Stimulated activated CD8-positive, alpha-beta memory T cell treated with anti-CD3 and anti-CD28 coated beads, Interleukin-12 subunit alpha, Interleukin-12 subunit beta, amount 100 ng/mL, for 24 hours (primary cell): ENCODE measurements around the gene CRTC1.
"Not testable (repeated sequence)": the region's sequence is repeated elsewhere in the genome, so short reads cannot be mapped to it uniquely, and the experiment has no call there.

ENCODE experiments used
- DNase-seq: peaks from one replicate; pipeline ENCODE4 v3.0.0-alpha.2; 2020; ENCODE audit errors: extremely low read depth

CRTC1 gene

DNA sequence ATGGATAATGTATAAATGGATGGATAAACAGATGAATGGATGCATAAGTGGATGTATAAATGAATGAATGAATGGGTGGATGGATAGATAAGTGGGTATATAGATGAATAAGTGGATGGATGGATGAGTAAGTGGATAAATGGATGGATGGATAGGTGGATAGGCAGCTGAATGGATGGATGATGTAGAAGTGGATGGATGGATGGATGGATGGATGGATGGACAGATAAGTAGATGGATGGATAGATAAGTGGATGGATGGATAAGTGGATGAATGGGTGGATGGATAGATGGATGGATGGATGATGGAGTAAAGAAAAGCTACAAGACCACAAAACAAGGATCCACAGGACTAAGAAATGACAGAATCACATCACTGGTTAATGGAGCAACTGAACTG, 116.6 kb downstream of the CRTC1 start:
- no peak for DNase-seq

GRCh38 chr19:18800636-18801035, 117.2 kb downstream of the CRTC1 start:
- no peak for DNase-seq

GRCh38 chr19:18802354-18802753, 118.9 kb downstream of the CRTC1 start:
- no peak for DNase-seq

DNA sequence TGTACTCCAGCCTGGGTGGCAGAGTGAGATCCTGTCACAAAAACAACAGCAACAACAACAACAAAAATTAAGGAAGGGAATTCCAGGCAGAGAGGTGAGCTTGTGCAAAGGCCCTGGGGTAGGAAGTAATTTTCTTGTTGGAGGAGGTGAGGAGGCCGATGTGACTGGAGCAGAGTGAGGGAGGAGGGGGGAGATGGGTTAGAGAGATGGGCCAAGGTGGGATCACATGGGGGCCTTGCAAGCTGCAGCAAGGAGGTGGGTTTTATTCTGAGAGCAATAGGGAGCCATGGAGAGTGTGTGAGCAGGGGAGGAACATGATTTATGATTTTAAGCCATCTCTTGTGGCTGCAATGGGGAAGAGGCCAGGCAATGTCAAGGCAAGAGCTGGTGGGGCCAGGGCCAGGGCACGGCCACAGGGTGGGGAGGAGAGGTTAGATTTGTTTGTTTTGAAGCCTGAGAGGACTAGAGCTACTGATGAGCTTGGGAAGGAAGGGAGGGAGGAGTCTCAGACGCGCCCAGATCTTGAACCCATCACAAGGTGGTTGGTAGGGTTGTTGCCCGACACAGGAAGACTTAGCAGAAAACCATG, 120.2 kb downstream of the CRTC1 start:
- DNase-seq = no peak

GRCh38 chr19:18804139-18804601, 120.7 kb downstream of the CRTC1 start:
- DNase-seq = no peak

DNA sequence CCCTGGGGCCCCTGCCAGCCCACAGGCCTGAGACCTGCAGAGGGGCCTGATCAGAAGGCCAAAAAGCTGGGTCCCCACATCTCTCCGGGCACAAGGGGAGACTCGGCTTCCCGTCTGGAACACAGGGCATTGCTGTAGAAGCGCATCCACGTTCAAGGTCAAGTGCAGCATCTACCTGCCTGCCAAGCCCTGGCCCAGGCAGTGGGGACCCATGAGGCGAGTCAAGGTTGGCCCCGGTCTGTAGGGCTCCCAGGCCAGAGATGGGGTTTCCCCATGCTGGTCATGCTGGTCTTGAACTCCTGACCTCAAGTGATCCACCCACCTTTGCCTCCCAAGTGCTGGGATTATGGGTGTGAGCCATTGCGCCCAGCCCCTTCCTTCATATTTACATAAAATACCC, 121.2 kb downstream of the CRTC1 start:
- no peak for DNase-seq

- no peak for DNase-seq
Observed at GRCh38 chr19:18807861-18808331, 124.4 kb downstream of the CRTC1 start.

- no peak for DNase-seq
Observed at GRCh38 chr19:18809149-18809868, 125.8 kb downstream of the CRTC1 start.

DNA sequence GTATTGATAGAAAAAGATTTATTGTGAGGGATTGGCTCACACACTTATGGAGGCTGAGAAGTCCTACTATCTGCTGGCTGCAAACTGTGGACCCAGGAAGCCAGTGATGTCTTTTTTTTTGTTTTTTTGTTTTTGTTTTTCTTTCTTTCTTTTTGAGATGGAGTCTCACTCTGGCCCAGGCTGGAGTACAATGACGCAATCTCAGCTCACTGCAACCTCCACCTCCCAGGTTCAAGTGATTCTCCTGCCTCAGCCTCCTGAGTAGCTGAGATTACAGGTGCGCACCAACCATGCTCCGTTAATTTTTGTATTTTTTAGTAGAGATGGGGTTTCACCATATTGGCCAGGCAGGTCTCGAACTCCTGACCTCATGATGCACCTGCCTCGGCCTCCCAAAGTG, 128.2 kb downstream of the CRTC1 start:
- DNase-seq = not testable (repeated sequence)

- DNase-seq = no peak
Observed at GRCh38 chr19:18814063-18814462, 130.6 kb downstream of the CRTC1 start.

DNA sequence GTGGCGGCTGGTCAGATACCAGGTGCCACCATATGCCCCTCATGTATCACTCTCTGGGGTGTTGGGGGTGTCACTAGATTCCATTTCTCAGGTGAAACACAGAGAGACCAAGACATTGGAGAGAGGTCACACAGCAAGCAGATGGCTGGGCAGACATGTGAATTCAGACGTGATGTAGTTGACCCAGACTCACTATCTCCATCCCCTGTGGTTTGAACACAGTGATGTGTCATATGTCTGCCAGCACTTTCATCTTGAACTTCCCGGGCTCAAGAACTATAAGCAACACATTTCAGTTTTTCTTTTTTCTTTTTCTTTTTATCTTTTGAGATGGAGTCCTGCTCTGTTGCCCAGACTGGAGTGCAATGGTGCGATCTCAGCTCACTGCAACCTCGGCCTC, 132.2 kb downstream of the CRTC1 start:
- DNase-seq = no peak

DNA sequence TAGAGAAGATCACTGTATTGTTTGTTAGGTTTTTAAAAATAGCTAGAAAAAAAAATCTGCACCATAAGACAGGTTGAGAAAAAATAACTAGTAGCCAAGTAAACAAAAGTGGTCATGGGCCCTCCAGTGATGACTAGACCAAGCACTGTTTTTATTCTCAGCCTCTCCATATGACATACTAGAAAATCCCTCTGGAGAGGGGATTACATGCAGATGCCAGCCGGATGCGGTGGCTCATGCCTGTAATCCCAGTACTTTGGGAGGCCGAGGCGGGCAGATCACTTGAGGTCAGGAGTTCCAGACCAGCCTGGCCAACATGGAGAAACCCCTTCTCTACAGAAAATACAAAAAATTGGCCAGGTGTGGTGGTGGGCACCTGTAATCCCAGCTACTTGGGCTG, 133.2 kb downstream of the CRTC1 start:
- DNase-seq = not testable (repeated sequence)

DNA sequence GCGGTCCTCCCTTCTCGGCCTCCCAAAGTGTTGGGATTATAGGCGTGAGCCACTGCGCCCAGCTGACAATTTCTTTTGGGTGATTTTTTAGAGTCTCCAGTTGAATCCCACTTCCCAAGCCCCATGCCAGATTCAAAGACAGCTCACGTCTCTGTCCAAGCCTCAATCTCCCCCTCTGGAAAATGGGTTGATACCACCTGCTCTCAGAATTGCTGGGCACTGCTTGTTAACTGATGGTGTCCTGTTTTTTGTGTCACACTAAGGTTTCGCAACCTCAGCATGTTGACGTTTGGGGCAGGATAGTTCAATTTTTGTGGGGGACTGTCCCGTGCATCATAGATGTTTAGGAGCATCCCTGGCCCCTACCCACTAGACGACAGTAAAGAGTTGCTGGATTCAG, 134.1 kb downstream of the CRTC1 start:
- no peak for DNase-seq

DNA sequence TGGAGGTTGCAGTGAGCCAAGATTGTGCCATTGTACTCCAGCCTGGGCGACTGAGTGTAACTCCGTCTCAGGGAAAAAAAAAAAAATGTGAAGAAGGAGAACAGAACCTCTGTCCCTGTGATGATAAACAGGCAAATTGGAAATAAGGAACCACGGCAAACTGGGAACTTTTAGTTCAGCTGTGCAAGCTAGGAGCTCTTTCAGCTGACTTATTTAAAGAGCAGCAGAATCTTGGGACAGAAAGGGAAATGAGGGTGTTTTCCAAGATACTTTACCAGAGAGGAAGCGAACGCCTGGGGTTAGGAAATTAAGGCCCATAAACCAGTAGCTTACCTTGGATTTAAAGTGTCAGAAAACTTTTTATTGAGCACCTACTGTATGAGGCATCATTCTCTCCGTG, 145.3 kb downstream of the CRTC1 start:
- DNase-seq = no peak

- DNase-seq = no peak
Observed at GRCh38 chr19:18830488-18830887, 147.0 kb downstream of the CRTC1 start.

DNA sequence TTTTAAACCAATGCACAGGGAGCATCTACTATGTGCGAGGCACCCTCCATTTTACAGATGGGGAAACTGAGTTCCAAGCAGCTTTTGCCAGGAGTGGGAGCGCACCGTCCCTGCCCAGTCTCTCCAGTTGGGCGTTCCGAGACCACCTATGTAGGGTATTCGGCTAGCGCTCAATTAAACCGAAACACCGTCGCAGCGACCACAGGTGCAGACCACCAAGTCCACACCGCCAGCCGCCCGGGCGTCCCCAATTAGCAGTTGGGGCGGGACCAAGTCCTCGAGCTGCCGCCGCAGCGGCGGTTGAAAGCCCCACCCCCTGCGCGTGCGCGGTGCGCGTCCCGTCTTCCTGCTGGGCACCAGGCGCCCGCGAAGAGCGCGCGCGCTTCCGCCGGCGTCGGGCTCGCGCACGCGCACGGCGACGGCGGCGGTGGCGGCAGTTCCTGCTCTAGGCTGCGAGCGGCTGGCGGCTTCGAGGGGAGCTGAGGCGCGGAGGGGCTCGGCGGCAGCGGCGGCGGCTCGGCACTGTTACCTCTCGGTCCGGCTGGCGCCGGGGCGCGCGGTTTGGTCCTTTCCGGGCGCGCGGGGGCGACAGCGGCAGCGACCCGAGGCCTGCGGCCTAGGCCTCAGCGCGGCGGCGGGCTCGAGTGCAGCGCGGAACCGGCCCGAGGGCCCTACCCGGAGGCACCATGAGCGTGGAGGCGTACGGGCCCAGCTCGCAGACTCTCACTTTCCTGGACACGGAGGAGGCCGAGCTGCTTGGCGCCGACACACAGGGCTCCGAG, 148.2 kb downstream of the CRTC1 start, which contains the start of gene UPF1:
Gene UPF1 (plus strand): TSS at position 436 of the 782 bp plus-strand sequence. CDS start 251 bp downstream, at position 687.
- peak; percentile 94 for DNase-seq
